Measurements from ENCODE around the gene WFDC1.

Gene WFDC1

GRCh38 chr16:84315422-84315821, 20.7 kb downstream of the WFDC1 start:
- Histone ChIP-seq H3K4me3 (ENCODE audit: low read length, poor library complexity, severe bottlenecking) (no peak overlapping the region), H3K27me3 (ENCODE audit: insufficient read depth, low read length, poor library complexity, severe bottlenecking) (no peaks in the 10 kb centered on the region), H3K9me3 (ENCODE audit: insufficient read depth, low read depth, low read length) (peaks cover 3% of the 10 kb centered on the region; the same call in 1 of the 2 replicates), H3K36me3 (ENCODE audit: insufficient read depth, low read length) (no peaks in the 10 kb centered on the region), H3K79me2 (ENCODE audit: insufficient read depth, low read length) (no peaks in the 10 kb centered on the region), H3K9me2 (replicated peaks; ENCODE audit: low read depth, low read length) (no peaks in the 10 kb centered on the region), H3K4me2 (ENCODE audit: low read depth, low read length, poor library complexity, severe bottlenecking) (no peak overlapping the region), H3F3A (ENCODE audit: low read depth) (no peaks in the 10 kb centered on the region), H3K4me1 (ENCODE audit: insufficient read depth, low read length, poor library complexity, severe bottlenecking) (no peaks in the 10 kb centered on the region), H3K9ac (ENCODE audit: low read depth, low read length, poor library complexity, severe bottlenecking) (no peak overlapping the region), H4K20me1 (ENCODE audit: insufficient read depth, low read length, poor library complexity, severe bottlenecking) (no peaks in the 10 kb centered on the region), H2AFZ (ENCODE audit: low read length) (no peak overlapping the region)
- TF ChIP-seq EZH2phosphoT487 (IDR thresholded peaks at IDR 0.05; ENCODE audit: borderline replicate concordance): no peak
- no peak for TF ChIP-seq CTCF (conservative IDR thresholded peaks at IDR 0.05; ENCODE audit: low read length)

- Histone ChIP-seq H3K9ac (ENCODE audit: low read depth, low read length, poor library complexity, severe bottlenecking) (no peak overlapping the region), H3K9me2 (replicated peaks; ENCODE audit: low read depth, low read length) (no peaks in the 10 kb centered on the region), H3K4me1 (ENCODE audit: insufficient read depth, low read length, poor library complexity, severe bottlenecking) (no peaks in the 10 kb centered on the region), H3K27me3 (ENCODE audit: insufficient read depth, low read length, poor library complexity, severe bottlenecking) (no peaks in the 10 kb centered on the region), H3K9me3 (ENCODE audit: insufficient read depth, low read depth, low read length) (peaks cover 3% of the 10 kb centered on the region; the same call in 1 of the 2 replicates), H3K79me2 (ENCODE audit: insufficient read depth, low read length) (no peaks in the 10 kb centered on the region), H3K36me3 (ENCODE audit: insufficient read depth, low read length) (no peaks in the 10 kb centered on the region), H3K4me2 (ENCODE audit: low read depth, low read length, poor library complexity, severe bottlenecking) (no peak overlapping the region), H3K4me3 (ENCODE audit: low read length, poor library complexity, severe bottlenecking) (no peak overlapping the region), H3F3A (ENCODE audit: low read depth) (no peaks in the 10 kb centered on the region), H2AFZ (ENCODE audit: low read length) (no peak overlapping the region), H4K20me1 (ENCODE audit: insufficient read depth, low read length, poor library complexity, severe bottlenecking) (no peaks in the 10 kb centered on the region)
- TF ChIP-seq EZH2phosphoT487 (IDR thresholded peaks at IDR 0.05; ENCODE audit: borderline replicate concordance) (no peak), CTCF (conservative IDR thresholded peaks at IDR 0.05; ENCODE audit: low read length) (no peak)
These were observed 23.7 kb downstream of the WFDC1 start for GRCh38 chr16:84318091-84318975.

GRCh38 chr16:84319146-84319760, 24.6 kb downstream of the WFDC1 start:
- Histone ChIP-seq H3K9me2 (replicated peaks; ENCODE audit: low read depth, low read length) (no peaks in the 10 kb centered on the region), H3F3A (ENCODE audit: low read depth) (no peaks in the 10 kb centered on the region), H3K4me1 (ENCODE audit: insufficient read depth, low read length, poor library complexity, severe bottlenecking) (no peaks in the 10 kb centered on the region), H3K4me3 (ENCODE audit: low read length, poor library complexity, severe bottlenecking) (no peak overlapping the region), H2AFZ (ENCODE audit: low read length) (no peak overlapping the region), H4K20me1 (ENCODE audit: insufficient read depth, low read length, poor library complexity, severe bottlenecking) (no peaks in the 10 kb centered on the region), H3K36me3 (ENCODE audit: insufficient read depth, low read length) (no peaks in the 10 kb centered on the region), H3K9ac (ENCODE audit: low read depth, low read length, poor library complexity, severe bottlenecking) (no peak overlapping the region), H3K27me3 (ENCODE audit: insufficient read depth, low read length, poor library complexity, severe bottlenecking) (no peaks in the 10 kb centered on the region), H3K79me2 (ENCODE audit: insufficient read depth, low read length) (no peaks in the 10 kb centered on the region), H3K9me3 (ENCODE audit: insufficient read depth, low read depth, low read length) (peaks cover 3% of the 10 kb centered on the region; the same call in 1 of the 2 replicates), H3K4me2 (ENCODE audit: low read depth, low read length, poor library complexity, severe bottlenecking) (no peak overlapping the region)
- TF ChIP-seq EZH2phosphoT487 (IDR thresholded peaks at IDR 0.05; ENCODE audit: borderline replicate concordance) (no peak), CTCF (conservative IDR thresholded peaks at IDR 0.05; ENCODE audit: low read length) (no peak)
